Measurements from ENCODE around the gene BCL7A.

The BCL7A gene

GRCh38 chr12:122005252-122005776 lies 16.4 kb upstream of the BCL7A start:
- no peak for TF ChIP-seq CTCF (conservative IDR thresholded peaks at IDR 0.05)
- H3K27ac ChIP-seq = no peak overlapping the region

- TF ChIP-seq CTCF (conservative IDR thresholded peaks at IDR 0.05) = no peak
- H3K27ac ChIP-seq = no peak overlapping the region
Measured at GRCh38 chr12:122006186-122006926, 15.3 kb upstream of the BCL7A start.

GRCh38 chr12:122009741-122010140 lies 11.9 kb upstream of the BCL7A start:
- no peak for TF ChIP-seq CTCF (conservative IDR thresholded peaks at IDR 0.05)
- no peak overlapping the region for H3K27ac ChIP-seq

GRCh38 chr12:122012184-122012583 lies 9.5 kb upstream of the BCL7A start:
- no peak for TF ChIP-seq CTCF (conservative IDR thresholded peaks at IDR 0.05)
- no peak overlapping the region for H3K27ac ChIP-seq

GRCh38 chr12:122013136-122013535 lies 8.5 kb upstream of the BCL7A start:
- no peak overlapping the region for H3K27ac ChIP-seq
- TF ChIP-seq CTCF (conservative IDR thresholded peaks at IDR 0.05) = no peak

- no peak overlapping the region for H3K27ac ChIP-seq
- no peak for TF ChIP-seq CTCF (conservative IDR thresholded peaks at IDR 0.05)
Measured at GRCh38 chr12:122013791-122014590, 7.7 kb upstream of the BCL7A start.

GRCh38 chr12:122014781-122015180 lies 6.9 kb upstream of the BCL7A start:
- no peak for TF ChIP-seq CTCF (conservative IDR thresholded peaks at IDR 0.05)
- H3K27ac ChIP-seq = no peak overlapping the region

Measured in VCaP (cell line).